OCI-LY7 (cell line): ENCODE measurements around the gene LIMS1. TPM values are rescaled to one million over a fixed set of nuclear protein-coding genes. Genes with fewer than 3 reads are reported as not detected.
"Not testable (repeated sequence)": the region's sequence is repeated elsewhere in the genome, so short reads cannot be mapped to it uniquely, and the experiment has no call there.

ENCODE experiments used
- BruUV-seq: library from RNA; stranded (reverse); fragments of 400-500 nt; replicated peaks from 2 replicates; lab custom pipeline; 2021; lab: Mats Ljungman, UMichigan
- CTCF ChIA-PET: fragments of 300-600 bp; sonication (Branson Sonifier 250); formaldehyde crosslinking; loops from one replicate; lab custom pipeline; 2022; ENCODE audit warnings: antibody characterized with exemption; ENCODE audit not compliant: unreplicated experiment; lab: Charles Lee
- POLR2A ChIA-PET: fragments of 300-600 bp; sonication (Branson Sonifier 250); formaldehyde crosslinking; loops from one replicate; lab custom pipeline; 2022; ENCODE audit warnings: antibody characterized with exemption; lab: Charles Lee
- DNase-seq: peaks from one replicate; pipeline ENCODE4 v3.0.0-alpha.2; 2015; ENCODE audit warnings: low spot score
- H2AFZ ChIP-seq: fragments of 200-600 bp; sonication (generic), shearing (Covaris generic); 2 replicates; pipeline ENCODE4 v1.6.1; 2014; ENCODE audit warnings: mild to moderate bottlenecking, antibody characterized with exemption, low read length, moderate library complexity
- H3K27ac ChIP-seq: fragments of 200-600 bp; sonication (generic); 2 replicates; pipeline ENCODE4 v1.5.1; 2014; ENCODE audit warnings: mixed run types, low read depth, mild to moderate bottlenecking, moderate library complexity, low read length, inconsistent platforms; ENCODE audit not compliant: poor library complexity, severe bottlenecking
- H3K36me3 ChIP-seq: fragments of 200-600 bp; sonication (generic); 2 replicates; pipeline ENCODE4 v1.6.1; 2014; ENCODE audit warnings: mild to moderate bottlenecking, antibody characterized with exemption, low read length, moderate library complexity, mixed read lengths; ENCODE audit not compliant: insufficient read depth
- H3K4me1 ChIP-seq: fragments of 200-600 bp; sonication (generic); 2 replicates; pipeline ENCODE4 v1.5.1; 2014; ENCODE audit warnings: mild to moderate bottlenecking, low read length; ENCODE audit not compliant: insufficient read depth, poor library complexity, severe bottlenecking
- H3K4me2 ChIP-seq: fragments of 200-600 bp; sonication (generic); 2 replicates; pipeline ENCODE4 v1.6.1; 2014; ENCODE audit warnings: mild to moderate bottlenecking, low read length
- H3K4me3 ChIP-seq: fragments of 200-600 bp; sonication (generic); 2 replicates; pipeline ENCODE4 v1.5.1; 2014; ENCODE audit warnings: mild to moderate bottlenecking, low read depth, low read length; ENCODE audit not compliant: poor library complexity, severe bottlenecking
- H3K79me2 ChIP-seq: fragments of 200-600 bp; sonication (generic); 2 replicates; pipeline ENCODE4 v1.6.1; 2016; ENCODE audit warnings: low read depth, mild to moderate bottlenecking, low read length, moderate library complexity, mixed read lengths; ENCODE audit not compliant: insufficient read depth
- H3K9me2 ChIP-seq: fragments of 200-600 bp; sonication (generic); 2 replicates; pipeline ENCODE4 v1.6.1; 2016; ENCODE audit warnings: mild to moderate bottlenecking, low read length, mixed read lengths; ENCODE audit not compliant: insufficient read depth
- H3K9me3 ChIP-seq: fragments of 200-600 bp; sonication (generic); 2 replicates; pipeline ENCODE4 v1.6.1; 2014; ENCODE audit warnings: mild to moderate bottlenecking, mixed run types, low read length, mixed read lengths
- H4K20me1 ChIP-seq: fragments of 200-600 bp; sonication (generic); 2 replicates; pipeline ENCODE4 v1.6.1; 2014; ENCODE audit warnings: mild to moderate bottlenecking, antibody characterized with exemption, low read length, moderate library complexity, mixed read lengths; ENCODE audit not compliant: insufficient read depth
- EZH2phosphoT487 ChIP-seq: fragments of 200-600 bp; sonication (generic); IDR thresholded peaks from 2 replicates; pipeline ENCODE4 v1.6.1; 2018; ENCODE audit warnings: low read depth, borderline replicate concordance, mild to moderate bottlenecking, mixed run types, antibody characterized with exemption, low read length, moderate library complexity, mixed read lengths
- intact Hi-C: fragments of 100-400 bp; cut with micrococcal nuclease; formaldehyde crosslinking; loops from one replicate; pipeline ENCODE4 v1.10.0; 2022; ENCODE audit not compliant: unreplicated experiment
- total RNA-seq, 2 experiments: library from RNA; depleted of rRNA in 1 of 2; stranded (reverse); fragments of >200 nt in 1 of 2; shearing (Covaris generic) in 1 of 2; gene quantifications; 2 replicates each; pipeline ENCODE4 v1.2.3, GENCODE V29; 2014 to 2022
- TF ChIP-seq, protein P1 (sequence below): fragments of 200-600 bp; sonication (generic); conservative IDR thresholded peaks from 2 replicates; pipeline ENCODE4 v1.5.1; 2014; ENCODE audit warnings: mild to moderate bottlenecking, antibody characterized with exemption, low read length, moderate library complexity, mixed read lengths

The LIMS1 gene
- total RNA-seq, 2 experiments from 2014 or later: 53.3 to 74.7 TPM

DNA sequence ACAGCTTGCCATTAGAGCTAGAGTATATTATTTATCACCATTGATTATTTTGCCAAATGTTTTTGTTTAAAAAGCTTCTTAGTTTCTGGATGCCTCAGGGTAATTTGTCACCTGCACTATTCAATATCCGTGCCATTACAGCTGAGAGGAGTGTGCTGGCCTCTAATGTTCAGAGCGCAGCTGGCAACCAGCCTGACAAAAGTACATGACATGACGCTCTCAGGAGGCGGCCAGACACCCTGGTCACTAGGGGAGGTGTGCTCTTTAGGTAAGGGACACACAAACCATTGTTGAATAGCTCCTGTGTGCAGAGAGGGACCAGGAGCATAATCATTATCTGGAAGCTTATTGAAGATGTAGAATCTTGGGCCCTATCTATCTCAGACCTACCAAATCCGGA lies 20.3 kb downstream of the LIMS1 start:
- Histone ChIP-seq H3K4me3 (no peak overlapping the region), H3K9me2 (no peaks in the 10 kb centered on the region), H3K4me1 (peaks cover 3% of the 10 kb centered on the region), H3K79me2 (no peaks in the 10 kb centered on the region; the same call in 1 of the 2 replicates), H3K36me3 (no peaks in the 10 kb centered on the region), H3K9me3 (no peaks in the 10 kb centered on the region), H3K27ac (no peak overlapping the region), H4K20me1 (no peaks in the 10 kb centered on the region), H3K4me2 (no peak overlapping the region), H2AFZ (no peak overlapping the region)
- intact Hi-C loops: no loop called here
- CTCF ChIA-PET: no interaction called here
- BruUV-seq: no TSS peak
- no peak for DNase-seq
- POLR2A ChIA-PET: no interaction called here
- no peak for TF ChIP-seq EZH2phosphoT487
- TF ChIP-seq, protein P1, sequence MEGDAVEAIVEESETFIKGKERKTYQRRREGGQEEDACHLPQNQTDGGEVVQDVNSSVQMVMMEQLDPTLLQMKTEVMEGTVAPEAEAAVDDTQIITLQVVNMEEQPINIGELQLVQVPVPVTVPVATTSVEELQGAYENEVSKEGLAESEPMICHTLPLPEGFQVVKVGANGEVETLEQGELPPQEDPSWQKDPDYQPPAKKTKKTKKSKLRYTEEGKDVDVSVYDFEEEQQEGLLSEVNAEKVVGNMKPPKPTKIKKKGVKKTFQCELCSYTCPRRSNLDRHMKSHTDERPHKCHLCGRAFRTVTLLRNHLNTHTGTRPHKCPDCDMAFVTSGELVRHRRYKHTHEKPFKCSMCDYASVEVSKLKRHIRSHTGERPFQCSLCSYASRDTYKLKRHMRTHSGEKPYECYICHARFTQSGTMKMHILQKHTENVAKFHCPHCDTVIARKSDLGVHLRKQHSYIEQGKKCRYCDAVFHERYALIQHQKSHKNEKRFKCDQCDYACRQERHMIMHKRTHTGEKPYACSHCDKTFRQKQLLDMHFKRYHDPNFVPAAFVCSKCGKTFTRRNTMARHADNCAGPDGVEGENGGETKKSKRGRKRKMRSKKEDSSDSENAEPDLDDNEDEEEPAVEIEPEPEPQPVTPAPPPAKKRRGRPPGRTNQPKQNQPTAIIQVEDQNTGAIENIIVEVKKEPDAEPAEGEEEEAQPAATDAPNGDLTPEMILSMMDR: no peak

DNA sequence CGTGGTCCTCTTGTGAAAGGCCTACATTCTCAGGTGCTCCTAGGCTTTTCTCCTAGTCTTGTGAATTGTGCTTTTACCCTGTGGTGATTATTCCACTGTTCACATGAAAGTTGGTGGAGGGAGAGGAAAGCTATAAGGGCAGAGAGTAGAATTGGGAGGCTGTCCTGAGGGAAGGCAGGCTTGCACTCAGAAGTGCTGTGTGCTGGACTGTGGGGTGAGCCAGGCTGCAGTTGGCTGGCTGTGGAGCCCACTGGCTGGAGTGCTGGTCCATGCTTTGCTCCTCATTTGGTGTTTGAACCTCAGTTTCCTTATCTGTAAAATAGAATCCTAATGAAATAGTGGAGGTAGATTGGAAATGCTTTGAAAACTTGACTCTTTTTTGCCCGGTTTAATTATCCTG lies 21.3 kb downstream of the LIMS1 start:
- H3K4me1 ChIP-seq: no peaks in the 10 kb centered on the region
- no peaks in the 10 kb centered on the region for H3K36me3 ChIP-seq
- H3K9me2 ChIP-seq: no peaks in the 10 kb centered on the region
- DNase-seq: no peak
- H2AFZ ChIP-seq: no peak overlapping the region
- no peak overlapping the region for H3K4me2 ChIP-seq
- H3K79me2 ChIP-seq: no peaks in the 10 kb centered on the region
- TF ChIP-seq EZH2phosphoT487: no peak
- TF ChIP-seq, protein P1: no peak
- H3K4me3 ChIP-seq: no peak overlapping the region
- BruUV-seq: no TSS peak
- POLR2A ChIA-PET: interaction anchor here (0.5 kb wide), 1 partner anchor 68 kb away, joined by 3 read pairs; no protein-coding TSS in a partner anchor
- intact Hi-C loops: no loop called here
- CTCF ChIA-PET: no interaction called here
- H4K20me1 ChIP-seq: no peaks in the 10 kb centered on the region
- no peak overlapping the region for H3K27ac ChIP-seq
- no peaks in the 10 kb centered on the region for H3K9me3 ChIP-seq

DNA sequence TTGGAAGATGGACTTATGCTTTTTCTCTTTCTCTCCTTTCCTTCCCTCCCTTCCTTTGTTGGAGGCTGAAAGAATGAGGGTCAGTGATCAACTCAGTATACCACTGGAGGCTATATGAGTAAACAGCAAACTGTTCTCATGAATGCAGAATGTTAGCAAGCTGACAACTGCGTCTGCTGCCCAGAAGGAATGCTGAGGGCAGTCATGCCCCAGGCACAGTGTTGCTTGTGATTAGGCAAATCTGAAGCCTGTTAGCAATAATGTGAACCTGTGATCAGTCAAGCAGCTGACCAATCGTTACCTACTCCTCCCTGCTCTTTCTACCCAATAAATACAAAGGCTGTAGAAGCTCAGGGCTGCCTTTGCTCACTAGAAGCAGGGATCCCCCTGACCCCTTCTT lies 22.3 kb downstream of the LIMS1 start:
- DNase-seq, H3K9me2 ChIP-seq, intact Hi-C loops, H3K9me3 ChIP-seq, CTCF ChIA-PET, H4K20me1 ChIP-seq, H3K36me3 ChIP-seq, H2AFZ ChIP-seq, H3K4me3 ChIP-seq, H3K4me2 ChIP-seq, H3K79me2 ChIP-seq, BruUV-seq, POLR2A ChIA-PET, H3K27ac ChIP-seq, H3K4me1 ChIP-seq: not testable (repeated sequence)
